HG02588 (cell line): Measurements from ENCODE around the gene ZNF30.
A peak's percentile ranks its signal among the peaks of the same experiment; 100 is the strongest.
"Not testable (repeated sequence)": the region's sequence is repeated elsewhere in the genome, so short reads cannot be mapped to it uniquely, and the experiment has no call there.

Source experiments
- ATAC-seq: cut with Tn5 transposase; IDR thresholded peaks from one replicate; pipeline ENCODE4 v1.9.1; 2021; ENCODE audit warnings: mild to moderate bottlenecking, moderate library complexity; ENCODE audit not compliant: unreplicated experiment

Gene ZNF30

DNA sequence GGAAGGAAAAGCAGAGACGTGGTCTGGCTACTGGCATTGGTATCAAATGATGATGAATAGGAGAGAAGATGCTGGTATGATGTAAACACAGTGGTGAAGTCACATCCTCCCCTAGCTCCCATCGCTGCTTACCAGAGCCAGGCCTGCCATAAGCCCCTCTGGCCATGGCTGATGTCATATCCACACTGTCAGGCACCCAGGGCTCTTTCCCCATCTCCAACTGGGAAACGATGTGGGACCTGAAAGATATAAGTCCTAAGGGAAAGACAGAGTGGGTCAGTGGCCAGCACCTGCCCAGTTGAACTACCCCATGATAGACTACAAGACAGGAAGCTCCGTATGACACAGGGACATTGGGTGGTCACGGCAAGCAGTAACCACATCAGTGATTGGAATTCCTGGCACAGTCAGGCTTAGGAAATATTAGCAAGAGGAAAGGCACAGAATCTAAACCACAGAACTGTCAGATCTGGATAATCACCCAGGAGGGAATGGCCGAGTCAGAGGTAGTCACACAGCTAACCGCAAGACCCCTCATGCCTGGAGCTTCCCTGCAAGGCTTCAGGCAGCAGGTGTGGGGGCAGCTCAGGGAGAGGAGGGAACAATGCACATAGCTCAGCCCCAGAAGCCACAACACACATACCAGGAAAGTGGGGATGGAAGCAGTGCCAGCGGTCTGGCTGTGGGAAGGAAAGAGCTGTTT lies 33.6 kb downstream of the ZNF30 start:
- no peak for ATAC-seq

DNA sequence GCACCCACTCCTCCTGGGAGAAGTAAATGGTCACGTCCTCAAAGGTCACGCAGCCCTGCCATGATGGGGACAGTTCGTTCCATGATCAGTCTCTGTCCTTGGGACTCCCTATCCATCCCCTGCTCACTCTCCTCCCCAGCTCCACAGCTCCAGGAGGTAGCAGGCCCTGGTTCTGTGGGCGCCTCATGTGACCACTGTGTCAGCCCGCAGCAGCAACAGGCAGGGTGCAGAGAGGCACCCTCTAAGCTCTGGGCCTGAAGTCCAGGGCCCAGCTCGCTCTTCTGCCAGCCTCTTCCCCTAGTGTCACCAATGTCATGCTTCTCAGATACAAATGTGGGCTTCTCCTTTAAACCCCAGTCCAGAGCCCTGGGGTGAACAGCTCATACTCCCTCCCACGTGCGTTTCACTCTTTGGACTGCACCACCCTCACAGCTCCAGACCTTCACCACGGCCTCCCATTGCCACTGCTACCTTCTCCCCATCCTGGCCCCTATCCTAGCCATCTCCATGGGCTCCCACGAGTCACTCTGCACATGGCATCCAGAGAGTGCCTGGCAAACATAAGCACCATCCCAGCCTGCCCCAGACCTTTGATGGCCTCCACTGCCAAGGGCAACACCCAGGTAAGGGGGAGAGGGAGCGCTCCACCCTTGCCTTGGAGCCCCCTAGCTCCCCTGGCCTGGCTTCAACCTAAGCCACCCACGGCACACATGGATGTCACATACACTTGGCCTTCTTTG lies 34.4 kb downstream of the ZNF30 start:
- ATAC-seq: no peak

DNA sequence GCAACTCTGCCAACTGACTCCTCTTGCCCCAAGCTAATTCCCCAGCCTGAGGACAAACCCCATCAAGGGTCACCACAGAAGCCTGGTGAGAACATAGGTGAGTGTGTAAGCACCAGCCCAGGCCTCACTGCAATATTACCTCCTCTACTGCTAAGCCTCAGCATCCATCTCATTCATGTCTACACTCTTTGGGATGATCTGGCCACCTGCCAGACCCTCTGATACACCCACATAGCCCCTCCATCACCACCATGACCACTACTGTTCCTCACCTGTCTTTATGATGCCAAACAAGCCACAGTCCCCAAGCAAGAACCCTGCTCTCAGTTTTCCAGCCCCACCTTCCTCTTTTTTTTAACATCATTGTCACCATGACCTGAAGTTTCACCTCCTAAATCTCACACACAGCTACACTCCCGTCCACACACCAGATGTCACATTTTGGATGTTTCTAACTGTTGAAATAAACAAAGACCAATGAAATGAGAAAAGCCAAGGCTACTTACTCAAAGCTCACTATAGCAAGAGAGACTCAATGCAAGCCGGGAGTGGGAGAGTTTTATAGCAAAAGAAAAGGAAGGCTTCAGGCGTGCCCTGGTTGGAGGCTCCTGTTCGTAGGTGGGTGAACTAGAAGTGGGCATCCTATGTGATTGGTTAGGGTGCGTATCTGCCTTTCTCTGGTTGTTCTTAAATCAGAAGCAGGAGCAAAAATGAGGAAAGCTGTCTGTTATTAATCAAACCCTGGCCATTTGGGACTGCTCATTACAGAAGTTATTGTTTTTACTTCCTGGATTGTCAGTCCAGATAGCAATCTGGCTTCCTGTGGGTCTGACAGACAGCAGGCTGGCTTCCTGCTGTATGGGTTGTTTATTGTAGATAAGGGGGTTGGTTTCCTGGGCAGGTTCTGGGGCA lies 35.3 kb downstream of the ZNF30 start:
- no peak for ATAC-seq

DNA sequence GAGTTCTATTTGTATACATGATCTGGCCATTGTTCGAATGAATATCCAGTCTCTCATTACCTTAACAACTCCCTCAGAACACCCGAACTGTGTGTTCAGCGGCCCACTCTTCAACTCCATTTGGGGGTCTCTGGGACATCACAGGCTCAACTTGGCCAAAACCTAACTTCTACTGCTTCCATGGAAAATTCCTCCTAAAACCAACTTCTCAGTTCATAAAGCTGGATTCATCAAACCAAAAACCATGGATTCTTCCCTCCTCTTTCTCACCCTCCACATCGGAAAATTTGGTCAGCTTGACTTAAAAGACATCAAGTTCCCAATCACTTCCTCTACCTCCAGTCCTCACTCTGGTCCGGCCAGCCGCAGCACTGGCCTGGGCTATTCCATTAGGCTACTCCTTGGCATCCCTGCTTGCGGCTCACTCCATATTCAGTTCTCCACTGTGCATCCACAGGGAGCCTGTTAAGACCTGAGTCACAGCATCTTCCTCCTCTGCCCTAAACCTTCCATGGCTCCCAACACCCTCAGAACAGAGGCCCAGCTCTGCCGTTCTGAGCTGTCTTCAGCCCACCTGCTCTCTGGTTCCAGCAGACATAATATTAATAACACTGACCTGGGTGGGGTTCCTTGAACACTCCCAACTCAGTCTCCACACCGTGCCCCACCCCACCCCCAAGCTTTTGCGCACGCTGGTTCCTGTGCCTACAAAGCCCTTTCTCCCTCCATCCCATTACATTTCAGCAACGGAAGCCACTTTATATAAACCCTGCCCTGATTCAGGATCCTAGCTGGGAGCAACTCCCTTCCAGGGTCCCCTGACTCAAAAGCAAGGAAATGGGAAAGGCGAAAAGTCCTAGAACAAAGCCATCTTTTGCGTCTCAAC lies 36.2 kb downstream of the ZNF30 start:
- ATAC-seq: no peak

DNA sequence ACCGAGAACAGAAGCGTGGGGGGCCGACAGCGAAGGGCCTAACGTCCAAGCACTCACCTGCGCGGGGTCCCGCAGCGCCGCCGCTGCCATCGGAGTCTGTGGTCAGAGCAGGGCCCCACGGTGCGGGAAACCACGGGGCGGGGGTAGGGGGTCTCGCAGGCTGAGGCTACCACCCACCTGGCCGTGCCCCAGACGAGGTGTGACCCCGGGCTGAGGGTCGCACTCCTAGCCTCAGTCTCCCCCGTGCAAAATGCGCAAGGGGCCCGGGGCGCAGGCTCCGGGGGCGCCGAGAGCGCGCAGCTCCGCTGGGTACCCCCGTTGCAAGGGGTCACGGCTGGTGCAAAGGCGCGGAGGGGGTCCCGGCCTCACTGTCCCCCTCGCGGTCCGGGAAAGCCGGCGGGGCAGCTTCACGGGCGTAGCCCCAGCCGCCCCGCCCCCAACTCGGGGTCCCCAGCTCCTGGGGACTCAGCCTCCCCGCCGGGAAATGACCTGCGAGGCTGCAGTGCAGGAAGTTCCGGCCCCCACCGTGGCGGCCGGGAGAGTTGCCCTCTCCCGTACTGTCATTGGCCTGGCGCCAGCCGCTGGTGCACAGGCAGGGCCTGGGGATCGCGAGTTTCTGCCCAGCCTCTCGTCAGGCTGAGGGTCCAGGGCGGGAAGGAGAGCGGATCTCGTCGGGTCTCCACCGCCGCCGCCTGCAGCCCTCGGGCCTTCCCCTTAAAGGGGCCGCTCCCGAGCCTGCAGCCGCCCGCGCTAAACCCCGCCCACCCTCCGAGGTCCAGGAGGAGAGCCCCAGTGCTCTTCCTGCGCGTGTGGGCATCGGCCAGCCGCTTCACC lies 37.1 kb downstream of the ZNF30 start, which contains the start of gene ZNF792:
Gene ZNF792 (minus strand): TSS at position 657 of the 834 bp plus-strand sequence. CDS start 567 bp downstream, at position 90.
- ATAC-seq: peak; percentile 68

DNA sequence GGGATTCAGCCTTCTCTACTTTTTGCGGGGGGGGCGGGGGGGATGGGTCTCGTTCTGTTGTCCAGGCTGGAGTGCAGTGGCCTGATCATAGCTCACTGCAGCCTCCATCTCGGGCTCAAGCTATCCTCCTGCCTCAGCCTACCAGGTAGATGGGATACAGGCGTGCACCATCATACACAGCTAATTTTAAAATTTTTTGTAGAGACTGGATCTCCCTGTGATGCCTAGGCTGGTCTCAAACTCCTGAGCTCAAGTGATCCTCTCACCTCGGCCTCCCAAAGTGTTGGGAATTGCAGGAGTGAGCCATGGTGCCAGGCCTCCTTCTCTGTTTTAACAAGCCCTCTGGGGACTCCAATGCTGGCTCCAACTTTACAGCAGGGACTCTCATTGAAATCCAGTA lies 37.9 kb downstream of the ZNF30 start:
- ATAC-seq: no peak

DNA sequence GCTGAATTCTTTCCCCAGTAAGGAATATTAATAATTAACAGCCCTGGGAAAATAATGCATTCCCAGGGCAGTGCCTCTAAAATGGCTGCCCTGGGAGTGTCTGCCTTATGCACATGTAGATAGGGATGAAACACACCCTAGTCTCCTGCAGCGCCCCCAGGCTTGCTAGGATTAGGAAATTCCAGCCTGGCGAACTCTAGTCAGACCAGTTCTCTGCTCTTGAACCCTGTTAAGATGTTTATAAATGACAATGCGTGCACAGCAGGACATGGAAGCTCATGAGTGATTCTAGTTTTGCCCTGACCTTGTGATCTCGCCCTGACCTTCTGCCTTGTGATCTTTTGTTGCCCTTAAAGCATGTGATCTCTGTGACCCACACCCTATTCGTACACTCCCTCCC lies 38.8 kb downstream of the ZNF30 start:
- ATAC-seq: not testable (repeated sequence)

DNA sequence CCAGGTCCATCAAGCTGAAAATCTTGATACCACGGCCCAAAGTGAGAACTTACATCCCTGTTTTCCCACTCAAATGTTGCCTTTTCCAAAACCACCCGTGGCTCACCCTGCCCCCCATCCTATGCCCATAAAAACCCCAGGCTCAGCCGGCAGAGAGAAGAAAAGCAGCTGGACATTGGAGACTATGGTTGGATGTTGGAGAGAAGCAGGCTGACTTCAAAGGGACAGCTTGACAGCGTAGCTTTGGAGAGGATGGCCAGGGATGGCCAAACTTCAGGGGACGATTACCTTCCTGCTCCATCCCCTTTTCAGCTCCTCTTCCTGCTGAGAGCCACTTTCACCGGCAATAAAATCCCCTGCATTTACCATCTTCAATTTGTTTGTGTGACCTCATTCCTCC lies 40.8 kb downstream of the ZNF30 start:
- no peak for ATAC-seq

DNA sequence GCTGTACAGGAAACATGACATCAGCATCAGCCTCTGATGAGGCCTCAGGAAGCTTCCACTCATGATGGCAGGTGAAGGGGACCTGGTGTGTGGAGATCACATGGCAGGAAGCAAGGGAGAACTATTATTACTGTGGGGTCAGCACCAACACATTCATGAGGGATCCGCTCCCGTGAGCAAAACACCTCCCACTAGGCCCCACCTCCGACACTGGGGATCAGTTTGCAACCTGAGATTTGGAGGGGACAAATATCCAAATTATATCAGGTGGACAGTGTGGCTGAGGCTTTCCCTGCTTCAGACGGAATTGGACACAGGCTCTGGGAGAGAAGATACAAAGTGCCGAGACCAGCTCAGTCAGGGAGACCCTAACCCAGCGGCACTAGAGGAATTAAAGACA lies 43.0 kb downstream of the ZNF30 start:
- ATAC-seq: no peak

DNA sequence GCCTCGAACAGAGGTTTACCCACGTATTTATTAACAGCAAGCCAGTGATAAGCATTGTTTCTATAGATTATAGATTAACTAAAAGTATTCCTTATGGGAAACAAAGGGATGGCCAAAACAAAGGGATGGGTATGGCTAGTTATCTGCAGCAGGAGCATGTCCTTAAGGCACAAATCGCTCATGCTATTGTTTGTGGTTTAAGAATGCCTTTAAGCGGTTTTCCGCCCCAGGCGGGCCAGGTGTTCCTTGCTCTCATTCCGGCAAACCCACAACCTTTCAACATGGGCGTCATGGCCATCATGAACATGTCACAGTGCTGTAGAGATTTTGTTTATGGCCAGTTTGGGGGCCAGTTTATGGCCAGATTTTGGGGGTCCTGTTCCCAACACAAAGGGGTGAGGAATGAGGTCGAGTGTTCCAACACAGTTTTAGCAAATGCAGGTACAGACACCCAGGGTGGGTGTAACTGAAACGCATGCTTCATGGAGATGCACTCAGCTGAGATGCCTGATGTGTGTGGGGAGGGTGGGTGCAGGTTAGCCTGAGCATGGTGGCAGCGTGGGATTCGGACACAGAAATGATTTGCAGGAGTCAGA lies 43.6 kb downstream of the ZNF30 start:
- not testable (repeated sequence) for ATAC-seq

DNA sequence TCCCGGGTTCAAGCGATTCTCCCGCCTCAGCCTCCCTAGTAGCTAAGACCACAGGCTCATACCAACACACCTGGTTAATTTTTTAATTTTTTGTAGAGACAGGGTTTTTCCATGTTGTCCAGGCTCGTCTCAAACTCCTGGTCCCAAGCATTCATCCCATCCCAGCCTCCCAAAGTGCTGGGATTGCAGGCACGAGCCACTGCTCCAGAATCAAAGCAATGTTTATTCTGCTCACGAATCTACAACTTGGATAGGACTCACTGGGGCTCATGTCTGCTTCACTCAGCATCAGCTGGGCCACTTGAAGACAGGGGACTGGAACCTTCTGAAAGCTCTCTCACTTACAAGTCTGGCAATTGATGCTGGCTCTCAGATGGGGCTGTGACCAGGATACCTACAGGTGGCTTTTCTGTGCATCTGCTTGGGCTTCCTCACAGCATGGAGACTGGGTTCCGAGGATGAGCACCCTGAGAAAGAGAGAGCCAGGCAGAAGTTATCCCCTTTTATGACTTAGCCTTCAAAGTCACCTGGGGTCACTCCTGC lies 45.5 kb downstream of the ZNF30 start:
- no peak for ATAC-seq

DNA sequence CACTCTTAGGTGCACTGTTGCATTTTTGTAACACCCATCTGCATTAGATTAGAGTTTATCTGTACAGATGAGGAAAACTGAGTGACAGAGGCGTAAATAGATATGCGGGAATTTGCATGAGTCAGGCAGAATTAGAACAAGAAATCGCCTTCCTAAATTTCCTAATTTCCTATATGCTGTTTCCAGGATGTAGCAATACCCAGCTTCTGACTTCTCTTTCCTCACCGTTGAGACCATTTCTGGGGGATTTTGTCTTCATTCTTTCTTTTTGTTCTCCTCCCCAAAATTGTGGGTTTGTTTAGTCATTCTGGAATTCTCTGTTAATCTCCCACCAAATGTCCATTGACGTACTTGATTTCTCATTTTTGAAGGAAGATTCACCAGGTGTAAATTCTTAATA lies 47.9 kb downstream of the ZNF30 start:
- ATAC-seq: no peak

DNA sequence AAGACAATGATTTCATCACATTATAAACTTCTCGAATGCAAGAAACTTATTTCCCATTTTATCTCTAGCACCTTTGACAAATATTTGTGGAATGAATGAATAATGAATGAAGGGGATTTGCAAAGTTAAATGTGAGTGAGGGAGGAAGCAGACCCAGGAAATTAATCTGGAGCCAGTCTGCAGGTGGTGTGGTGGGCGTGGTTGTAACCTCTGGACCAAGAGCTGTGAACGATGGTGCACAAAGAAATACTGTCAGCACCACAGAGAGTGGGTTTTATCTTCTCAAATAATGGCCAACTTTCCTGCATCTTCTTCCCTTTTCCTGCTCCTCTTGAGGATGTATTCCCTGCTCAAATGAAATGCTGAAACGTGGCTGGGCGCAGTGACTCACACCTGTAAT lies 48.4 kb downstream of the ZNF30 start:
- ATAC-seq: no peak

DNA sequence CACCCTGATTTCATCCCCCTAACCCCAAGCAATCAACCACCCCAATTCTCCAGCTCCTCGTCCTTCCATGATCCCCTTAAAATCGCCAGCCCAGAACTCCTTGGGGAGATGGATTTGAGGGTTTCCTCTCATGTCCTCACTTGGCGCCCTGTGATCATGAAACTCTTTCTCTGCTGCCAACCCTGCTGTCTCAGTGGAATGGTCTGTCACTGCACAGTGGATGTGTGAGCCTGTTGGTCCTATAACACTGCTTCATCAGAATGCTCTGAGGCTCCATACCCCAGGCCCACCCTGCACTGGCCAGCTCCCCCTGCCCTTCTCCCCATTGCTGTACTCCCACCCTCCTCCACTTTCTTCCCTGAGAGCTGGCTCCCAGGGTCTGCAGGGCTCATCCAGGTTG lies 49.9 kb downstream of the ZNF30 start:
- no peak for ATAC-seq

DNA sequence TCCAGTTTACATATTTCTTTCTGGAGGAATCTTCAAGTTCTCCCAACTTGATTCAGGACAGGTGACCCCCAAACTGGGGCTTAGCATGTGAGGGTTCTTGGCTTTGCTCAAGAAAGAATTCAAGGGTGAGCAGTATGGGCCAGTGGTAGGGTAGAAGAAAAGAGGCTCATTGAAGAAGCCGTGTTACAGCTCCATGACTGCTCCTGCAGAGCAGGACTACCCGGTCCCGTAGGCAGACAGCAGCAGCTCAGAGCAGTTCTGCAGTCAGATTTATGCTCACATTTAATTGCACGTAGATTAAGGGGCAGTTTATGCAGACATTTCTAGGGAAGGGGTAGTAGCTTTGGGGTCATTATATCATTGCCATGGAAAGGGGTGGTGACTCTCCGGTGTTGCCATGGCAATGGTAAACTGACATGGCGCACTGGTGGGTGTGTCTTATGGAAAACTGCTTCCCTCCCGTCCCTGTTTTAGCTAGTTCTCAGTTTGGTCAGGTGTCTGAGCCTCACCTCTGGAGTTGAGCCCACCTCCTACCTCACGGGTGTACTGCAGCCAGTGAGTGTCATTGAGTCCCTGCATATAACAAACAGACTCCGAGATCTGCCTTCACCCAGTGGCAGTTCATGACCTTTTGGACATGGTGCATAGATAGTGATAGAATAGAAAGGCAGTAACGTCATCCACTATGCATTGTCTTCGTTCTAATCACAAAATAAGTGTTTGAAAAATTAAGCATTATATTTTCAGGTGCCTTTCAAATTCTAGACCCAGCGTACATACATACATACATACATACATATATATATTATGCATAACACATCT lies 53.3 kb downstream of the ZNF30 start:
- ATAC-seq: no peak

DNA sequence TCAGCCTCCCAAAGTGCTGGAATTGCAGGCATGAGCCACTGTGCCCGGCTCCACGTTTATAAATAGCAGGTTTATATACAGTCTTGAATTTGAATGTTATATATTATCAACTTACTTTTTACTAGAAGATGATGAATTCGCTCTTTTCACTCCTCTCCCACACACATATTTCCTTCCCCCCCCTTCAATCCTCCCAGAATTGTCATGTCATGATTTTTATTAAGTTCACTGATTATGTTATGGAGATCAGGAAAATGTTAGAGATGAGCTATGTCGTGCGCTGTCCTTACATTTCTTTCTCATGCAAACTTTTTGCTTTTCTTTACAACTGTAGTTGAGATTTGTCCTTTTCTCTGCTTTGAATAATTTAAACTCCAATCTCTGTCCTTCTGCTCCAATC lies 55.6 kb downstream of the ZNF30 start:
- ATAC-seq: no peak

DNA sequence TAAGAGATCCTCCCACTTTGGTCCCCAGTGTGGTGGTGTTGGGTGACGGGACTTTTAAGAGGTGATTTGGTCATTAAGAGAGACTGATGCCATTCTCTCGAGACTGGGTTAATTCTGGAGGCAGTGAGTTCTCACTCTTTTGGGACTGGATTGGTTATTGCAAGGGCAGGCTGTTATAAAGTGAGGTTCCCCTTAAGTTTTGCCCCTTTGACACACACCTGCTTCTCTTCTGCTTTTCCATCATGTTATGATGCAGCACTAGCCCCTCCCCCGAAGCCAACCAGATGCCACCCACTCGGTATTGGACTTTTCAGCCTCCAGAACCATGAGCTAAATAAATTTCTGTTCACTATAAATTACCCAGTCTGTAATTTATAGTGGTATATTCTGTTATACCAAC lies 57.1 kb downstream of the ZNF30 start:
- no peak for ATAC-seq

DNA sequence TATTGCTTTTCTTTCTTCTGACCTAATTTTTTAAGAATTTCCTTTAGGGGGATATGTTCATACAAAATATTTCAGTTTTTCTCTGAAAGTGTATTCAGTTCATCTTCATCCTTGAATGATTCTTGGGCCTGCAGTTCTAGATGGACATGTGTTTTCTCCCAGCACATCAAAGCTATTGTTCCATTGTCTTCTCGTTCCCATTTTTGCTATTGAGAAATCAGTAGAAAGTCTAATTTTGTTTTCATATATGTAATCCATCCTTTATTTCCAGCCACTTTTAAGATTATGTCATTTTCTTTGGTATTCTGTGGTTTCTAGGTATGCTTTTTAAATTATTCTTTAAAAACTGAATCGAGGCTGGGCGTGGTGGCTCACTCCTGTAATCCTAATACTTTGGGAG lies 57.6 kb downstream of the ZNF30 start:
- no peak for ATAC-seq
